ENCODE measurements around the gene WDR20. TPM values are rescaled to one million over a fixed set of nuclear protein-coding genes. Genes with fewer than 3 reads are reported as not detected.

WDR20 gene
- total RNA-seq, 4 donors from 2014 or later: 15.0 to 26.7 (median 18.3) TPM

DNA sequence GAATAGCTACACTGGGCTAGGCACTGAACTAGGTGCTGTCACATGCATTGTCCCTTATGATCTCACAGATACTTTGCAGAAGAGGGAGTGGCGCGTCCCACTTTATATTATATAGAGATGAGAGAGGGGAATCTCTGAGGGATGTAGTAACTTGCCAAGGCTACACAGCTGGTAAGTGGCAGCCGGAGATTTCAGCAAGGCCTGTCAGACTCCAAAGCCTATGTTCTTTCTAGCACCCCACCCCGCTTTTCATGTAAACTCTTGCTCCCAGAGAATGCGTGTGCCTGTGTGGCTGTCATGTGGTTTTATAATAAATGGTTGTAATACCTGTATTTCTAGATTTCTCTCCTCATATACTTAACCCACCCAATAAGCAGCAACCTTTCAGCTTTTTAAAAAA, 39.1 kb downstream of the WDR20 start:
- DNase-seq (ENCODE audit: low spot score in 2 of 2): no peak
- Histone ChIP-seq H3K4me1 (peaks cover 0 to 22% (median 9%) of the 10 kb centered on the region in 4 donors), H3K27ac (no peak overlapping the region), H3K9me3 (no peaks in the 10 kb centered on the region), H3K36me3 (peaks cover 0 to 4% (median 0%) of the 10 kb centered on the region in 3 donors), H3K27me3 (no peaks in the 10 kb centered on the region), H3K4me3 (no peak overlapping the region)
- no peak for TF ChIP-seq EP300 (IDR thresholded peaks at IDR 0.05)
- TF ChIP-seq POLR2A (IDR thresholded peaks at IDR 0.05): no peak
- TF ChIP-seq, protein P1, sequence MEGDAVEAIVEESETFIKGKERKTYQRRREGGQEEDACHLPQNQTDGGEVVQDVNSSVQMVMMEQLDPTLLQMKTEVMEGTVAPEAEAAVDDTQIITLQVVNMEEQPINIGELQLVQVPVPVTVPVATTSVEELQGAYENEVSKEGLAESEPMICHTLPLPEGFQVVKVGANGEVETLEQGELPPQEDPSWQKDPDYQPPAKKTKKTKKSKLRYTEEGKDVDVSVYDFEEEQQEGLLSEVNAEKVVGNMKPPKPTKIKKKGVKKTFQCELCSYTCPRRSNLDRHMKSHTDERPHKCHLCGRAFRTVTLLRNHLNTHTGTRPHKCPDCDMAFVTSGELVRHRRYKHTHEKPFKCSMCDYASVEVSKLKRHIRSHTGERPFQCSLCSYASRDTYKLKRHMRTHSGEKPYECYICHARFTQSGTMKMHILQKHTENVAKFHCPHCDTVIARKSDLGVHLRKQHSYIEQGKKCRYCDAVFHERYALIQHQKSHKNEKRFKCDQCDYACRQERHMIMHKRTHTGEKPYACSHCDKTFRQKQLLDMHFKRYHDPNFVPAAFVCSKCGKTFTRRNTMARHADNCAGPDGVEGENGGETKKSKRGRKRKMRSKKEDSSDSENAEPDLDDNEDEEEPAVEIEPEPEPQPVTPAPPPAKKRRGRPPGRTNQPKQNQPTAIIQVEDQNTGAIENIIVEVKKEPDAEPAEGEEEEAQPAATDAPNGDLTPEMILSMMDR (IDR thresholded peaks at IDR 0.05): no peak
- WGBS, 2 donors: 92 to 97% methylated on average over 5 of the region's 5 CpGs

DNA sequence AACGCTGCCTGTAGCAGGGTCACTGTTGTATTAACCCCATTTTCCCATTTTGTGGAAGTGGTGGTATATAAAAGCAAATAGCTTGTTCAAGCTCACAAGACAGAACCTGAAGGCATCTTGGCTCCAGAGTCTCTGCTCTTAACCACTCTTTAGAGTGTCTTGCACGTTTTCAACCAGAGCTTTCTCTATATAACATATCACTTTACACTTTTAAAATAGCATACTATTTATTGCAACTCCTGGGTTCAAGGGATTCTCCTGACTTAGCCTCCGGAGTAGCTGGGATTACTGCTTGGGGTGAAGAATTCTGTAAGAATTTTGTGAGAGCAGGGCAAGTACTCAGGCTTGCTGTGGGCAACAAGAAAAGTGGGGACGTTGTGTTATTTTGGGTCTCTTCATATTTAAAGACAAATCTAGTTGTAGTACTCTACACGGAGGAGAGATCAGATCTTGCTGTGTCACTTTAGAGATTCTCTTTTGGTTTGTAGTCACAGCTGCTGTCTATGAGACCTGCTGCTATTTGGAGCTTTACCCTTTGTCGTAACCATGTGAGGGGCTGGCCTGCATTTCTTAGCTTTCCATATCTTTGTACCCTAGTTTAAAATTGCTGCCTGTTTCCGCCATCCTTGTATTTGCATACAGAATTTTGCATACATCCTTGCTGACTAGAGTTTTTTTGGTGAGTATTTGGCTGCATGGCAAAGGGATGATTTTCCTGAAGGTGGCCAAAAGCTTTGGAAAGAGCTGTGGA, 40.7 kb downstream of the WDR20 start:
- TF ChIP-seq POLR2A (IDR thresholded peaks at IDR 0.05) (no peak), EP300 (IDR thresholded peaks at IDR 0.05) (no peak)
- TF ChIP-seq, protein P1 (IDR thresholded peaks at IDR 0.05): no peak
- H3K27ac ChIP-seq: no peak overlapping the region
- H3K4me3 ChIP-seq: no peak overlapping the region
- H3K9me3 ChIP-seq: no peaks in the 10 kb centered on the region
- 77 to 79% methylated on average over 7 of the region's 7 CpGs for WGBS, 2 donors
- H3K36me3 ChIP-seq: peaks cover 0 to 4% (median 0%) of the 10 kb centered on the region in 3 donors
- H3K4me1 ChIP-seq: peaks cover 0 to 32% (median 9%) of the 10 kb centered on the region in 4 donors
- no peak for DNase-seq (ENCODE audit: low spot score in 2 of 2)
- H3K27me3 ChIP-seq: no peaks in the 10 kb centered on the region

DNA sequence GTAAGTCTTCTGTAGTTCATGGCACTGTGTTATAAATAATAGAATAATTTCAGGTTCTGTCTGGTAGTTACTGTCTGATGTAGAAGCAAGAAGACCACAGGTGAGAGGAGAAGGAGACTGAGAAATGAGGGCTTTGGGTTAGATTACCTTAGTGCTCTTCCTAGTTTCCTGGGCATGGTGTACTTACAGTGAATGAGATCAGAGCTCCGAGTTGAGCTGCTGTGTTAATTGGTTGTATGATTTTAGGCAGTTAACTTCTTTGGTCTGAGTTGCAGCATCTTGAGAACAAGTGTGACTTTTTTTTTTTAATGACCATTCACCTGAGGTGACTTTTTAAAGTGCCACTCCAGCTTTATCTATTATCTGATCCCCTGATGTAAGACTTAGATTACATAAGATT, 41.5 kb downstream of the WDR20 start:
- Histone ChIP-seq H3K4me1 (peaks cover 0 to 36% (median 9%) of the 10 kb centered on the region in 4 donors), H3K27ac (no peak overlapping the region), H3K9me3 (no peaks in the 10 kb centered on the region), H3K4me3 (no peak overlapping the region), H3K36me3 (peaks cover 0 to 4% (median 0%) of the 10 kb centered on the region in 3 donors), H3K27me3 (no peaks in the 10 kb centered on the region)
- TF ChIP-seq, protein P1 (IDR thresholded peaks at IDR 0.05): no peak
- TF ChIP-seq POLR2A (IDR thresholded peaks at IDR 0.05) (no peak), EP300 (IDR thresholded peaks at IDR 0.05) (no peak)
- WGBS, 2 donors: 81 to 85% methylated on average over 1 of the region's 1 CpG
- DNase-seq (ENCODE audit: low spot score in 2 of 2): no peak

DNA sequence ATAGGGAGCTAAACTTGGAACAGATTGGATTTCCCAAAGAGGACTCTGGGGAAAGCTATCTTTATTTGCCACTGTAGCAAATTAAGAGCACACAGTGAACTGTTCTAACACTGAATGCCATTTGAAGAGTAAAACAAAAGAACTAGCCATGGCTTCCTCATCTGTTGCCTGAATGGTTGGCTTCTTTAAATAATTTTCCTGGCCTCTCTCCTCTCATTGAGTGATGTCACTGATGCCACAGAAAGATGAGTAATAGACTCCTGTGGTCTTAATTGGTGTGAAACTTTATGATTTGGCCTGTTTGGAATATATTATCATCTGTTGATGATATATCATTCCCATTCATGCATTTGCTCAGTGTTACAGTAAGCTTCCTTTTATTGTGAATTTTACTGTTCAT, 42.5 kb downstream of the WDR20 start:
- Histone ChIP-seq H3K36me3 (peaks cover 0 to 4% (median 0%) of the 10 kb centered on the region in 3 donors), H3K27ac (no peak overlapping the region), H3K4me3 (no peak overlapping the region), H3K4me1 (peaks cover 0 to 43% (median 16%) of the 10 kb centered on the region in 4 donors), H3K9me3 (no peaks in the 10 kb centered on the region), H3K27me3 (no peaks in the 10 kb centered on the region)
- TF ChIP-seq POLR2A (IDR thresholded peaks at IDR 0.05) (no peak), EP300 (IDR thresholded peaks at IDR 0.05) (no peak)
- TF ChIP-seq, protein P1 (IDR thresholded peaks at IDR 0.05): no peak
- no peak for DNase-seq (ENCODE audit: low spot score in 2 of 2)

DNA sequence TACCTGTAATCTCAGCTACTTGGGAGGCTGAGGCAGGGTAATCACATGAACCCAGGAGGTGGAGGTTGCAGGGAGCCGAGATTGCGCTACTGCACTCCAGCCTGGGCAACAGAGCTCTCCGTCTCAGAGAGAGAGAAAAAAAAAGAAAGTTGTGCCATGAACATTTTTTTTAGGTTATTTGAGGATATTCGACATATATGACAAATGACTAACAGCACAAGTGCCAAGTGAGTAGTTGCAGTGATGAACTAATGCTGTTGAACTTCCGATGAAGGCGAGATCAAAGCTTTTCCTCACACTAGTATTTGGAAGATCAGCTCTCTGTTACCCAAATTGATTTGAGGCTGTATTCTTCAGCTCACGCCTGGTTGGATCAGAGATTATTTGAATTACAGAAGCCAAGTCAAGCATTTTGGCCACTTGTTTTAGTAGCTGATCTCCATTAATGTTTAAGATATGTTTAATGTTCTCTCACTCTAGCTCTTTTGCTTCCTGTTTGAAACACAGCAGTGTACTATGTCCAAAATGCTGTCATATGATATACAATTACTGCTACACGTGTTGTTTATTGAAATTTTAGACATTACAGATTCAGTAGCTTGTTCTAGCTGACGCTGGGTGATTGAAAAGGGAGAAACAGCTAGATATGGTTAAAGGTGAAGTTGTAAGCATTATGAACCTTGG, 43.4 kb downstream of the WDR20 start:
- Histone ChIP-seq H3K27me3 (no peaks in the 10 kb centered on the region), H3K4me3 (no peak overlapping the region), H3K4me1 (peaks cover 0 to 50% (median 20%) of the 10 kb centered on the region in 4 donors), H3K36me3 (peaks cover 0 to 4% (median 0%) of the 10 kb centered on the region in 3 donors), H3K9me3 (no peaks in the 10 kb centered on the region), H3K27ac (no peak overlapping the region)
- no peak for TF ChIP-seq EP300 (IDR thresholded peaks at IDR 0.05)
- TF ChIP-seq, protein P1 (IDR thresholded peaks at IDR 0.05): no peak
- TF ChIP-seq POLR2A (IDR thresholded peaks at IDR 0.05): no peak
- DNase-seq (ENCODE audit: low spot score in 2 of 2): no peak
- 57 to 58% methylated on average over 9 of the region's 9 CpGs for WGBS, 2 donors
